GM10248 (cell line): ENCODE measurements around the gene PIGU.

ENCODE experiments used
- CTCF ChIA-PET: fragments of 300-600 bp; sonication (Branson Sonifier 250); formaldehyde crosslinking; extraction: SDS; loops from one replicate; lab custom pipeline; 2021; ENCODE audit warnings: antibody characterized with exemption; lab: Yijun Ruan, JAX
- POLR2A ChIA-PET: fragments of 350-650 bp; sonication (Branson Sonifier 250); formaldehyde crosslinking; extraction: SDS; loops from one replicate; lab custom pipeline; 2020; ENCODE audit warnings: antibody characterized with exemption; lab: Yijun Ruan, JAX
- DNase-seq: peaks from one replicate; pipeline ENCODE4 v3.0.0; 2012; ENCODE audit errors: extremely low spot score
- CTCF ChIP-seq: IDR thresholded peaks from 2 replicates; pipeline ENCODE4 v1.5.1; 2012; ENCODE audit warnings: mild to moderate bottlenecking, low read depth; ENCODE audit errors: extremely low read depth, missing control alignments, control extremely low read depth

PIGU gene

DNA sequence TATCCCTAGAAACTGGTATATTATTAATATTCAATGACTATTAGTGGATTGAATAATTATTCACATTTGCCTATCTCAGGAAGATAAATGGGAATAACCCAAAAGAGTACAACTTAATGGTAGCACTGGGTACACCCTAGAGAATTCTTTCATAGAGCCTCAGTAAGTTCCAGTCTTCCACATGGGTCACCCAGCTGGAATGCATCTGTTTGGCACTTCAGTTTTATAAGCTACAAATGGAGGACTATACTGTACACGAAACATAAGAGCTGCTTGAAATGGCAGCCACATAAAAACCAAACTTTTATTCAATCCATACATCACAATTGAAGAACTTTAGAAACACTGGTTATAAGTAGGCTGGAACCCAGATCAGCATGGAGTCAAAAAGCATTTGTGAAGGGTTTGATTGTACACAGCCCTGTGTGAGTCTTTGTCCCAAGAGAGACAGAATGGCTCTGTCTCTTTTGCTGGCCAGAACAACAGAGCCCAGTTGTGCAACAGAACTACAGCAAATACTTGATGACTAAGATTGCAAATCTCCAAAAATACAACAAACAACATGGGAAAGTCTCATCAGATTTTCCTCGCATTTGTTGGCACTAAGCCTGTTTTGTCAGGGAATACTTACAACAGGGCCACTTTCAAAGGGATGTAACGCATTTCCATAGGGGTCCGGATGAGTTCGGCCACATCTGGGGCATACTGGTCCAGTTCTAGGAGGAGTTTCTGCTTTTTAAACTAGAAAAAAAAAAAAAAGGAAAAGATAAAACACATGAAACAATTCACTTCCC lies 39.5 kb downstream of the PIGU start:
- no peak for DNase-seq
- no peak for TF ChIP-seq CTCF
- POLR2A ChIA-PET = no interaction called here
- CTCF ChIA-PET = no interaction called here

- CTCF ChIA-PET = interaction anchor here (1.0 to 1.5 kb wide), 2 partner anchors 13 to 95 kb away, joined by 3 read pairs; no protein-coding TSS in a partner anchor
- no peak for TF ChIP-seq CTCF
- no peak for DNase-seq
- POLR2A ChIA-PET = no interaction called here
Observed at GRCh38 chr20:34636648-34637047, 40.2 kb downstream of the PIGU start.

- no peak for TF ChIP-seq CTCF
- CTCF ChIA-PET = interaction anchor here (1.3 to 1.9 kb wide), 5 partner anchors 10 to 322 kb away, joined by 3 to 8 read pairs (median 4); no protein-coding TSS in a partner anchor
- DNase-seq = no peak
Observed at GRCh38 chr20:34634392-34634791, 42.5 kb downstream of the PIGU start.

GRCh38 chr20:34632870-34633452 lies 43.9 kb downstream of the PIGU start:
- ChIA-PET POLR2A (no interaction called here), CTCF (interaction anchor here (1.5 kb wide), 1 partner anchor 13 kb away, joined by 3 read pairs; no protein-coding TSS in a partner anchor)
- TF ChIP-seq CTCF = no peak

More at GRCh38 chr20:34634392-34634791, 42.5 kb downstream of the PIGU start:
- POLR2A ChIA-PET = no interaction called here

DNA sequence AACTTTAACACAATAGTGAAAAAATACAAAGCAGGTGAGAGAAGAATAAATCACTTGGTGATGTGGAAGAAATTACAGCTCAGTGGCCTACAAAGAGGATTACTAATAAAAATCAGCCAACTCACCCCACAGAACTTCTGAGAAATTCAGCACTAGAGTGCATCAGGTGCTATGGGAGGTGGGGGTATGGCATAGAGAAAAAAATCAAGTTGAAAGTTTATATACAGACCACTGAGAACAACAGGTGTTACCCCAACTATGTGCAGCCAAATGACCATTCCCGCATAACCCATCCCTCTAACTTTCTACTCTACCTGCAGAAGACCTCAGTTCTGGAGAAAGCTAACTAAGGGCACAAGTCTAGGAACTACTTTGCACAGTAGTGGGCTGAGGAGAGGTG lies 47.0 kb downstream of the PIGU start:
- no peak for TF ChIP-seq CTCF
- ChIA-PET POLR2A (no interaction called here), CTCF (no interaction called here)
- no peak for DNase-seq

More at GRCh38 chr20:34632870-34633452, 43.9 kb downstream of the PIGU start:
- no peak for DNase-seq

DNA sequence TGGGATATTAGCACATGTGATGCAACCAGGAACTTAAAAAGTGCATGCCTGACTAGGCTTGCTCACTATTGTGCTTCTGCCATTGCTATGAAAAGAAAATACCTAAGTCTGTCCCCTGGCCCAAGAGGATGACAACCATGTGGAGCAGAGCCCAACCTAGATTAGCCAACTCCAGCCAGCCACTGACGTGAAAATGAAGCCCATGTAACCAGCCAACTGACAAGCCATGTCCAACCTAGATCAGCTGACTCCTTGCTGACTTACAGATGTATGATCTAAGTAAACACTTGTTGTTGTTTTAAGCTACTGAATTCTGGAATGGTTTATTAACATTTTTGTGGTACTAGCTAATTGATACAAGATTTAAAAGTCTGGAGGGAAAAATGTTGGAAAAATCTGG lies 47.5 kb downstream of the PIGU start:
- ChIA-PET CTCF (interaction anchor here (1.6 kb wide), 1 partner anchor 91 kb away, joined by 3 read pairs; no protein-coding TSS in a partner anchor), POLR2A (no interaction called here)
- no peak for DNase-seq
- no peak for TF ChIP-seq CTCF
